CD4-positive, alpha-beta T cell (primary cell): ENCODE data around the gene BHLHE41. TPM values are rescaled to one million over a fixed set of nuclear protein-coding genes. Genes with fewer than 3 reads are reported as not detected.

Experiments
- ATAC-seq: fragments of 200-7000 bp; cut with Tn5 transposase; one replicate; pipeline ENCODE4 v1.10.0; 2022; ENCODE audit warnings: mild to moderate bottlenecking; ENCODE audit not compliant: poor library complexity
- CTCF ChIA-PET: fragments of 350-600 bp; sonication (Branson Sonifier 250); formaldehyde crosslinking; loops from one replicate; lab custom pipeline; 2021; ENCODE audit warnings: antibody characterized with exemption, inconsistent platforms; lab: Charles Lee
- POLR2A ChIA-PET: fragments of 350-600 bp; sonication (Branson Sonifier 250); formaldehyde crosslinking; loops from one replicate; lab custom pipeline; 2021; ENCODE audit warnings: antibody characterized with exemption, inconsistent platforms; lab: Charles Lee
- DNase-seq, 14 experiments: peaks; one replicate each; pipeline ENCODE4 v3.0.0-alpha.2; 2013 to 2020; ENCODE audit warnings: mixed read lengths in 2 of 14
- H3K27ac ChIP-seq, 2 donors: one replicate each; pipeline versions ENCODE4 v1.5.1 to v1.7.0; 2013; ENCODE audit warnings: low read length in 2 of 2, low read depth in 1 of 2, mild to moderate bottlenecking in 1 of 2
- H3K27me3 ChIP-seq, 2 experiments: 1 replicate in 1 of 2; 2 replicates in 1 of 2; pipeline versions ENCODE4 v1.6.1 to v1.7.0; 2013; ENCODE audit warnings: low read length in 2 of 2, control low read depth in 1 of 2, mild to moderate bottlenecking in 1 of 2, moderate library complexity in 1 of 2; ENCODE audit not compliant: insufficient read depth in 2 of 2, control insufficient read depth in 1 of 2
- H3K36me3 ChIP-seq: one replicate; pipeline ENCODE4 v1.6.1; 2013; ENCODE audit warnings: low read length, control low read depth; ENCODE audit not compliant: insufficient read depth
- H3K4me1 ChIP-seq: one replicate; pipeline ENCODE4 v1.6.1; 2013; ENCODE audit warnings: low read length, control low read depth; ENCODE audit not compliant: insufficient read depth
- H3K4me3 ChIP-seq: one replicate; pipeline ENCODE4 v1.5.1; 2013; ENCODE audit warnings: mild to moderate bottlenecking, low read length, moderate library complexity
- H3K9me3 ChIP-seq, 2 experiments: 1 replicate in 1 of 2; 2 replicates in 1 of 2; pipeline versions ENCODE4 v1.6.1 to v1.7.0; 2013; ENCODE audit warnings: low read length in 2 of 2, mild to moderate bottlenecking in 2 of 2, control low read depth in 1 of 2, moderate library complexity in 1 of 2; ENCODE audit not compliant: control insufficient read depth in 1 of 2, insufficient read depth in 1 of 2
- H3K27ac Mint-ChIP-seq: one replicate; pipeline ENCODE4 v1.8.0; 2020; ENCODE audit warnings: mixed read lengths
- H3K27me3 Mint-ChIP-seq: one replicate; pipeline ENCODE4 v1.8.0; 2021; ENCODE audit warnings: mixed read lengths
- H3K36me3 Mint-ChIP-seq: one replicate; pipeline ENCODE4 v1.8.0; 2021; ENCODE audit warnings: low read depth, mixed read lengths
- H3K4me1 Mint-ChIP-seq: one replicate; pipeline ENCODE4 v1.8.0; 2021; ENCODE audit warnings: low read depth, mixed read lengths
- H3K4me3 Mint-ChIP-seq: one replicate; pipeline ENCODE4 v1.8.0; 2020; ENCODE audit warnings: mild to moderate bottlenecking, mixed read lengths
- H3K9me3 Mint-ChIP-seq: one replicate; pipeline ENCODE4 v1.8.0; 2020; ENCODE audit warnings: mixed read lengths
- CTCF ChIP-seq: fragments of 200-600 bp; IDR thresholded peaks from one replicate; pipeline ENCODE4 v1.8.0; 2022; ENCODE audit warnings: antibody characterized with exemption, mild to moderate bottlenecking
- intact Hi-C, 2 experiments: fragments of 100-400 bp; cut with DNase I in 1 of 2; cut with micrococcal nuclease in 1 of 2; formaldehyde crosslinking; loops; one replicate each; pipeline versions ENCODE4 v1.15.1 to v1.9.0; 2023 to 2025; cut with DNase I, micrococcal nuclease
- total RNA-seq, 174 experiments: library from RNA in 2 of 174; stranded (reverse) in 2 of 174; gene quantifications; one replicate each; pipeline ENCODE4 v1.2.3 and lab custom pipeline; 2021 to 2026

Gene BHLHE41
- total RNA-seq, 2 experiments from 2014 or later, result not detected

- ATAC-seq, result no peak
These were observed 37.3 kb upstream of the BHLHE41 start for GRCh38 chr12:26162174-26162573.

GRCh38 chr12:26158078-26158764, 33.4 kb upstream of the BHLHE41 start:
- no peak for TF ChIP-seq CTCF
- Mint-ChIP-seq H3K27ac (no peak overlapping the region), H3K36me3 (no peaks in the 10 kb centered on the region), H3K9me3 (no peaks in the 10 kb centered on the region), H3K4me3 (no peak overlapping the region), H3K4me1 (no peaks in the 10 kb centered on the region), H3K27me3 (peaks cover 27% of the 10 kb centered on the region)
- Histone ChIP-seq H3K27ac (no peak overlapping the region), H3K4me3 (no peak overlapping the region), H3K36me3 (no peaks in the 10 kb centered on the region), H3K27me3 (peaks cover 0 to 3% of the 10 kb centered on the region in 2 experiments), H3K4me1 (no peaks in the 10 kb centered on the region), H3K9me3 (no peaks in the 10 kb centered on the region)
- ATAC-seq, result no peak
- no peak for DNase-seq
- intact Hi-C loops, result no loop called here
- ChIA-PET CTCF (no interaction called here), POLR2A (no interaction called here)

More at GRCh38 chr12:26162174-26162573, 37.3 kb upstream of the BHLHE41 start:
- no peaks in the 10 kb centered on the region for H3K27me3 ChIP-seq
- H3K4me1 Mint-ChIP-seq, result no peaks in the 10 kb centered on the region
- no peak overlapping the region for H3K27ac ChIP-seq
- CTCF ChIA-PET, result no interaction called here
- POLR2A ChIA-PET, result no interaction called here
- TF ChIP-seq CTCF, result no peak
- H3K27ac Mint-ChIP-seq, result no peak overlapping the region
- peaks cover 36% of the 10 kb centered on the region for H3K27me3 Mint-ChIP-seq
- no peaks in the 10 kb centered on the region for H3K9me3 ChIP-seq
- intact Hi-C loops, result no loop called here
- no peaks in the 10 kb centered on the region for H3K36me3 Mint-ChIP-seq
- no peak overlapping the region for H3K4me3 ChIP-seq
- H3K4me3 Mint-ChIP-seq, result no peak overlapping the region
- DNase-seq, result no peak
- H3K9me3 Mint-ChIP-seq, result no peaks in the 10 kb centered on the region
- no peaks in the 10 kb centered on the region for H3K4me1 ChIP-seq
- H3K36me3 ChIP-seq, result no peaks in the 10 kb centered on the region

- POLR2A ChIA-PET, result no interaction called here
- Mint-ChIP-seq H3K27me3 (peaks cover 29% of the 10 kb centered on the region), H3K36me3 (no peaks in the 10 kb centered on the region), H3K4me1 (no peaks in the 10 kb centered on the region), H3K4me3 (no peak overlapping the region), H3K9me3 (no peaks in the 10 kb centered on the region), H3K27ac (no peak overlapping the region)
- Histone ChIP-seq H3K27ac (no peak overlapping the region), H3K9me3 (no peaks in the 10 kb centered on the region), H3K36me3 (no peaks in the 10 kb centered on the region), H3K4me3 (no peak overlapping the region), H3K4me1 (no peaks in the 10 kb centered on the region), H3K27me3 (peaks cover 0 to 3% of the 10 kb centered on the region in 2 experiments)
- ATAC-seq, result no peak
- intact Hi-C loops, result no loop called here
- CTCF ChIA-PET, result no interaction called here
- TF ChIP-seq CTCF, result no peak
- DNase-seq, result no peak
These were observed 32.2 kb upstream of the BHLHE41 start for GRCh38 chr12:26157001-26157400.
